GM19240 (cell line): ENCODE results near the gene UBXN7.
"Not testable (repeated sequence)": the region's sequence is repeated elsewhere in the genome, so short reads cannot be mapped to it uniquely, and the experiment has no call there.

Experiments
- DNase-seq: peaks from one replicate; pipeline ENCODE4 v3.0.0; 2011; ENCODE audit warnings: low spot score; ENCODE audit not compliant: insufficient read length

Gene UBXN7

DNA sequence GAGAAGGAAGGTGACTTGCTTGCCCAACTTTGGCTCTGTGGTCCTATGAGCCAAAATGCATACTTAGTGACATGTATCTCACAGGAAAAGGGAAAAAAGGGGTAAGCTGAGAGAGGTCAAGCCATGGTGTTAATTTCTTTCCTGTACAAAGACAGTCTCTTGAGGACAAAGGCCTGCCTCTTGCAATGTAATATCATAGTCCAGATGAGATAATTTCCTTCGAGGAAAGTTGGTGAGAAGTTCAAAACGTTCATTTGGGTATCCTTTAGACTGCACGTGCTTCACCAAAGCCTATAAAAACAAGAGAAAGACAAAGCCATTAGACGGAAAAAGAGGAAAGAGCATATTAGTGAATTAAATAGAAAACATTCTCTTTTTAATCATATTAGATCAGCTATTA lies 75.7 kb downstream of the UBXN7 start:
- DNase-seq, result no peak

- no peak for DNase-seq
These were observed 76.6 kb downstream of the UBXN7 start for GRCh38 chr3:196355668-196356067.

DNA sequence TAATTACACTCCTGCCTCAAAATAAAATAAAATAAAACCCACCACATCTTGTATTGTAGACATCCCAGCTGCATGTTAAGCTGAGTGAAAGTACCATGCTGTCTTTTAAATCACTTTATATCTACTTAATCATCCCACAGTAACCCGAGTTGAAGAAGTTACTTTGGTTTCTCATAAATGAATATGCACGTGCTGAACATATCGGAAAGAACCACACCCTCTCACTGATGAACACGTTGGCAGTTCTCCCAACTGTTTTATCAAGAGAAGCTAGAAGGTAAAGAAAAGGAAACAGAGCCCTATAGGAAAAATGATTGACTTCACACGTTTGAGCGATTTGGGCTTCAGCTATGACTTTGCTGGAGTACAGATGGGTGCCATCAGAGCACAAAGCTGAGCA lies 78.1 kb downstream of the UBXN7 start:
- DNase-seq, result no peak

DNA sequence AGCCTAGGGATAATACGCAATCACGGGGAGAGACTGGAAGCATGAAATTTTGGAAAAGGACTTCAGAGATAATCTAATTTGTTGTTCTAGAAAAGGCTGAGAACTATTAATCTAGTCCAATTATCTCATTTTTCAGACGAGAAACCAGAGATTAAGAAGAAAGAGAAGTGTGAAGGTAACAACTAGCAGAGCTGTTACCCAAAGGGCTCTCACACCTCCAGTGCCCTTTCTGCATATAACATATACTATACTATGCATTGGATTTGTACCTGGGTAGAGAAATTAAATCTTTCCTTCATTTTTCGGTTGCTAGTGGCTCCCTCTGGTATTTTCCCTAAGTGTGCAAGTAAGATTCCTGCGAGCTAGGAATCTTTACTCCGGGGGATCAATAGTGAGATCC lies 80.7 kb downstream of the UBXN7 start:
- no peak for DNase-seq

GRCh38 chr3:196350067-196350466 lies 82.2 kb downstream of the UBXN7 start:
- DNase-seq, result no peak

GRCh38 chr3:196348698-196349097 lies 83.5 kb downstream of the UBXN7 start:
- no peak for DNase-seq

- DNase-seq, result no peak
These were observed 87.6 kb downstream of the UBXN7 start for GRCh38 chr3:196344663-196345062.

GRCh38 chr3:196343917-196344316 lies 88.3 kb downstream of the UBXN7 start:
- not testable (repeated sequence) for DNase-seq

- no peak for DNase-seq
These were observed 91.1 kb downstream of the UBXN7 start for GRCh38 chr3:196341137-196341536.

DNA sequence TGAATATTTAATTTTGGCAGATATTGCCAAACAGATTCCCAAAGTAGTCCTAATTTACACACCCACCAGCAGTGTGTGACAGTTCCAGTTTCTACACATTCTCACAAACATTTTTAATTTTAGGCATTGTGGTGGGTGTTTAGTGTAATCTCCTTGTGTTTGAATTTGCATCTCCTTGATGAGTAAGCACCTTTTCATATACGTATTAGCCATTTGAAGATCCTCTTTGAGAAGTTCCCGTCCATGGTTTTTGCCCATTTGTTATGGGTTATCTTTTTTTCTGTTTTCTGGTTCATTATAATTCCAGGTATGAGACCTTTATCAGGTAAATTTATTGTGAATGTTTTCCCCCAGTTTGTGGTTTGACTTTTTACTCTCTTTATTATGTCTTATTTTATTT lies 91.8 kb downstream of the UBXN7 start:
- no peak for DNase-seq

- DNase-seq, result no peak
These were observed 92.6 kb downstream of the UBXN7 start for GRCh38 chr3:196339493-196340254.

DNA sequence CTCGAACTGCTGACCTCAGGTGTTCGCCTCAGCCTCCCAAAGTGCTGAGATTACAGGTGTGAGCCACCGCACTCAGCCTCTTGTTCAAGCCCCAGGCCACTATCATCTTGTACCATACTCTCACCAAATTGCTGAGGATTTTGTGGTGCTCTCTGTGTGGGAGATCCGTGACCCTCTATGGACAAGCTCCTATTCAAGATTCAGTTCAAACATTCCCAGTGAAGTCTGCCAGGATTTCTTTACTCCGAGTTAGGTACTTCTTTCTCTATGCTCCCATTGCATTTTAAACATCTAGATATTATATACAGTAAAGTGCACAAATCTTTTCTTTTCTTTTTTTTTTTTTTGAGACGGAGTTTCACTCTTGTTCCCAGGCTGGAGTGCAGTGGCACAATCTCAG lies 93.2 kb downstream of the UBXN7 start:
- no peak for DNase-seq

DNA sequence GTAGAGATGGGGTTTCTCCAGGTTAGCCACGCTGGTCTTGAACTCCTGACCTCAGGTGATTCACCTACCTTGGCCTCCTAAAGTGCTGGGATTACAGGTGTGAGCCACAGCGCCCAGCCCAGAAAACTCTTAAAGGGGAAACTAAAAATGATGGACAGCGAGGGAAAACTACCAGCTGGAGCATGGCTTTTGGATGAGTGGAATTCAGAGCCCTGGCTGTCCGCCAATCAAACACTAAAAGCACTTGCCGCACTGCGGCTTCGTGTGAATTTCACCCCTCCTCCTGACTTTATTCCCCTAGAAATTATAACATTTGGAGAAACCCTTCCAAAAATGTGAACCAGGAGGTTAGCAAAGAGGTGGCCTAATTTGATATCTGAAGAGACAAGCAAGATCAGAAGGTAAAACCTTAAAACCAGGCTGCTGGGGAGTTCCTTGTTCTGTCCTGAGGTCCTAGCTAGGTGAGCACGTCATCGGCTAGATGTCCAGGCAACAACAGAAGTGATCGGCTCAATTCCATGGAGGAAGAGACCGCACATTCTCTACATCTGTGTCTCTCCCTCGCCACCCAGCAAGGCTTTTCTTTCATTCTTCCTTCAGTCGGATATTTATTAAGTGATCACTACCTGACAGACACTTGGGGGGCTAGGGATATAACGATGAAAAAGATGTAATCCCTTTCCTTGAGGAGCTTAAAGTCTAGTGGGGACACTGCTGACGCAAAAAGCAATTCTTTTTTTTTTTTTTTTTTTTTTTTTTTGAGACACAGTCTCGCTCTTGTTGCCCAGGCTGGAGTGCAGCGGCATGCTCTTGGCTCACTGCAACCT lies 95.7 kb downstream of the UBXN7 start:
- no peak for DNase-seq

- no peak for DNase-seq
These were observed 96.7 kb downstream of the UBXN7 start for GRCh38 chr3:196335503-196335948.

DNA sequence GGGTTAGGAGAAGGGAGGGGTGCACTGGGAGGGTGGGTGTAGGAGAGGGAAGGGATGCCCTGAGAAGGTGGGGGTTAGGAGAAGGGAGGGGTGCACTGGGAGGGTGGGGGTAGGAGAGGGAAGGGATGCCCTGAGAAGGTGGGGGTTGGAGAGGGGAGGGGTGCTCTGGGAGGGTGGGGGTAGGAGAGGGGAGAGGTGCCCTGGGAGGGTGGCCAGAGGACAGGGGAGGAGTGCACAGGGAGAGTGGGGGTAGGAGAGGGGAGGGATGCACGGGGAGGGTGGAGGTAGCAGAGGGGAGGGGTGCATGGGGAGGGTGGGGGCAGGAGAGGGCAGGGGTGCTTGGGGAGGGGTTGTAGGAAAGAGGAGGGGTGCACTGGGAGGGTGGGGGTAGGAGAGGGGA lies 97.2 kb downstream of the UBXN7 start:
- no peak for DNase-seq

DNA sequence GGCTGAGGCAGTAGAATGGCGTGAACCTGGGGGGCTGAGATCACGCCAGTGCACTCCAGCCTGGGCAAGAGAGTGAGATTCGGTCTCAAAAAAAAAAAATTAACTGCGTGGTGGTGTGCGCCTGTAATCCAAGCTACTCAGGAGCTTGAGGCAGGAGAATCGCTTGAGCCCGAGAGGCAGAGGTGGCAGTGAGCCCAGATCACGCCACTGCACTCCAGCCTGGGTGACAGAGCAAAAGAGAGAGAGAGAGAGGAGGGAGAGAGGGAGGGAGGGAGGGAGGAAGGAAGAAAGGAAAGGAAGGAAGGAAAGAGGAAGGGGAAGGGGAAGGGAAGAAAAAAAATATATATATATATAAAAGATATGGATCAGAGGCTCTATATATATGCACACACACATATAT lies 100.1 kb downstream of the UBXN7 start:
- DNase-seq, result no peak

- DNase-seq, result no peak
These were observed 104.8 kb downstream of the UBXN7 start for GRCh38 chr3:196327405-196327804.

GRCh38 chr3:196326936-196327335 lies 105.3 kb downstream of the UBXN7 start:
- no peak for DNase-seq

DNA sequence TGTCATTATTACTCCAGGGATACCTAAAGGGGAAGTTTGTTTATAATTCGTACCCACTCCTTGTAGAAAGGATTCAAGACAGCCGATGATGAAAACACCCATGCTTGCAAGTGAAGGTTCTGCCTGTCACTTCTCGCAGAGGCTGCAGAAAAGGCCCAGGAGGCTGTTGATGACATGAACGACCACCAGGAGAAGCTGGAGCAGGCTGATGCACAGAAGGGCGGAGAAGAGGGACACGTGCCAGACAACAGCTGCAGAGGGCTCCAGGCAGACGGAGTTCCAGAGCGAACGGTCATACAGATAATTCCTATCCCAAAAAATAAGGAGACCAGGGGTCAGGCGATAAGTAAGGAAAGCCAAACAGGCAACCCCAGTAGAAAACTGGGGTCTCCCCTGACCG lies 108.5 kb downstream of the UBXN7 start:
- DNase-seq, result no peak

DNA sequence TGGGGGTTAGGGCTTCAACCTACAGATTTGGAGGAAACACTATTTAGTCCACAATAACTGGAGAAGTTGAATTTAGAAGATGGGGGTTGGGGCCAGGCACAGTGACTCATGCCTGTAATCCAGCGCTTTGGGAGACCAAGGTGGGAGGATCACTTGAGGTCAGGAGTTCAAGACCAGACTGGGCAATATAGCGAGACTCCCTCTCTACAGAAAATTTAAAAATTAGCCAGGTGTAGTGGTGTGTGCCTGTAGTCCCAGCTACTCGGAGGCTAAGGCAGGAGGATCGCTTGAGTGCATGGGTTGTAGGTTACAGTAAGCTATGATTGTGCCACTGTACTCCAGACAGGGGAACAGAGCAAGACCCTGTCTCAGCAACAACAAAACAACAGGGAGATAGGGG lies 109.2 kb downstream of the UBXN7 start:
- DNase-seq, result no peak

DNA sequence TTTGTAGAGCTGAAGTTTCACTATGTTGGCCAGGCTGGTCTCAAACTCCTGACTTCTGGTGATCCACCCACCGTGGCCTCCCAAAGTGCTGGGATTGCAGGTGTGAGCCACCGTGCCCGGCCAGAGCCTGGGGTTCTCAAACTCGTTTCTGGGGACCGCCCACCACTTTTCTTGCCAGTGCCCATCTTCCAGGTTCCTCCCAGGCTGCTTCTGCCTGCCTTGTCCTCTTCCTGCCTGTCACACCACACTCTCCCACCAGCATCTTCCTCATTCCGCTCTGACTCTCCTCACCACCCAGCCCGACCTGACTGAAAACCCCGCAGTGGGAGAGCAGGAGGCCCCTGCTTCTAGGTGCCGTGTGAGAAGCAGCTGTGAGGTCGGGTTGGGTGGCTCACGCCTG lies 111.1 kb downstream of the UBXN7 start:
- DNase-seq, result no peak

- DNase-seq, result no peak
These were observed 112.1 kb downstream of the UBXN7 start for GRCh38 chr3:196320137-196320536.
